Stimulated activated CD4-positive, alpha-beta T cell treated with anti-CD3 and anti-CD28 coated beads, Interleukin-1b, Interleukin-23, amount 100 ng/mL, for 1 hour (primary cell): ENCODE measurements around the gene MAML1.

ENCODE experiments used
- DNase-seq, 2 donors: peaks; one replicate each; pipeline ENCODE4 v3.0.0-alpha.2; 2020; ENCODE audit warnings: low read depth in 2 of 2

Gene MAML1

DNA sequence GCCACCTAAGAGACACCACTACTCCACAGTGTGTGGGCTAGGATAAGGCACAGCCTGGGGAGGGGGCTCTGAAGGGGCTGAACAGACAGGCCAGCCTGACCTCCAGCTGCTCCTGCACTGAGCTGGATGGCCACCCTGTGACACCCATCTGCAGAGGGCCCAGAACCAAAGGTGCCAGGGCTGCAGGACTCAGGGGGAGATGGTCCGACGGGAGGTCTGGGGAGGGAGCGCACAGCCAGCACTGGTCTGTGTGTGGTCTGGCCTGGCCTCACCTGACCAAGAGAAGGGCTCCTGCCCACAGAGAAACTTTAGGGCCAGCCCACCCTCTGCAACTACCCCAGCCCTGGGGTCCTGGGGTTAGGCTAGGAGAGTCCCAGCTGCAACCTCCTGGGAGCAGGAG lies 62.0 kb downstream of the MAML1 start:
- DNase-seq, result no peak

DNA sequence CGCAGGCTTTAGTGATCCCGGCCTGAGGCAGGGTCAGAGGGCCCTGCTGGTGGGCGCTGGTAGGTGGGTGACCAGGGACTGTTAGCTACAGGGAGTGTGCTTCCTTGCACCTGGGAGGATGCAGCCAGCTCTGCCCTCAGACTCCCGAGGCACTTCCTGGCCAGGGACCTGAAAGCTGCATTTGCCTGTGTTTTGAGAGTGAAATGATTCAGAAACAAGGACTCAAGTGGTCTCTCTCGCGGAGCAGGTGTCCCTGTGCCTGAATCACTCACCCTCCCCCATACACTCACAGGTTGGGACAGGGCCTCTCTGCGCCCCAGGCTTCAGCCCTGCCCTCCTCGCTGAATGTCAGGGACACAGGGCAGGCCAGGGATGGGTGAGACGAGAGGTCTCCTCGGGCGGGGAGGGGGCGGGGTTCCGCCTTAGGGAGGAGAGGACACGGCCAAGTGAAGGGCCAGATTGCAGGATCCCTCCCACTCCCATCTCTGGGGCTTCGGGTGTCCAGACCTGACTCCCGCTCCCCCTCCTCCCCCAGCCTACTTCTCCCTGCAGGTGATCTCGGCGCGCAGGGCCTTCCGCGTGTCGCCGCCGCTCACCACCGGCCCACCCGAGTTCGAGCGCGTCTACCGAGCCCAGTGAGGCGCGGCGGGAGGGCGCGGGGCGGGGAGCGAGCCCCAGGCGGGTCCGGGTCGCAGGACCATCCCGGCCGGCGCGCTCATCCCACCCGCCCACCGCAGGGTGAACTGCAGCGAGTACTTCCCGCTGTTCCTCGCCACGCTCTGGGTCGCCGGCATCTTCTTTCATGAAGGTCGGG lies 62.6 kb downstream of the MAML1 start:
- no peak for DNase-seq

DNA sequence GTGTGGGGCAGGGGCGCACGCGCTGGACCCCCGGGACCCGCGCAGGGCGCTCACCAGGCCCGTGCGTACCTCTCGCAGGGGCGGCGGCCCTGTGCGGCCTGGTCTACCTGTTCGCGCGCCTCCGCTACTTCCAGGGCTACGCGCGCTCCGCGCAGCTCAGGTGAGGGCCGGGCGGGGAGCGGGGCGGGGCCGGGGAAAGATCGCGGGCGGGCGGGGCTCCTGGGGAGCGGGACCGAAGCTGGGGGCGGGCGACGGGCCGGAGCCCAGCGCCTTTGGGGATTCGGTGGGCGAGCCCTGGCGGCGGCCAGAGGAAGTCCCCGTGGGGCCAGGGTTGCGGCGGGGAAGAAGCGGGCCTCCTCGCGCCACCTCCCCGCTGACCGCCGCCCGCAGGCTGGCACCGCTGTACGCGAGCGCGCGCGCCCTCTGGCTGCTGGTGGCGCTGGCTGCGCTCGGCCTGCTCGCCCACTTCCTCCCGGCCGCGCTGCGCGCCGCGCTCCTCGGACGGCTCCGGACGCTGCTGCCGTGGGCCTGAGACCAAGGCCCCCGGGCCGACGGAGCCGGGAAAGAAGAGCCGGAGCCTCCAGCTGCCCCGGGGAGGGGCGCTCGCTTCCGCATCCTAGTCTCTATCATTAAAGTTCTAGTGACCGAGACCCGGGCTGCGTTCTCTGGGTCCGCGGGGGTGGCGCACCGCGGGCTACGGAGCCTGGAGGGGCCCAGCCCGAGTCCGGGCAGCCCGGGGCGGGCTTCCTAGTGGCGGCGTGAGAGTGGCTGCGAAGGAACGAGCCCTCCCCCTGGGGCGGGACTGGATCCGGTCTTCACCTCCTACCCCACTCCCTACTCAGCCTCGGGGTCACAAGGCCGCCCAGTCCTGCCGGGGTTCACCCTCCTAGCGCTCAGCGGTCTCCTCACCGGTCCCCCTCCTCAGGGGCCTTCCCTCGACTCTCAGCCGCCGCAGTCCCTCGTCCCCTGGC lies 63.5 kb downstream of the MAML1 start:
- DNase-seq, result peak in 1 of 2 donors; percentile 44

DNA sequence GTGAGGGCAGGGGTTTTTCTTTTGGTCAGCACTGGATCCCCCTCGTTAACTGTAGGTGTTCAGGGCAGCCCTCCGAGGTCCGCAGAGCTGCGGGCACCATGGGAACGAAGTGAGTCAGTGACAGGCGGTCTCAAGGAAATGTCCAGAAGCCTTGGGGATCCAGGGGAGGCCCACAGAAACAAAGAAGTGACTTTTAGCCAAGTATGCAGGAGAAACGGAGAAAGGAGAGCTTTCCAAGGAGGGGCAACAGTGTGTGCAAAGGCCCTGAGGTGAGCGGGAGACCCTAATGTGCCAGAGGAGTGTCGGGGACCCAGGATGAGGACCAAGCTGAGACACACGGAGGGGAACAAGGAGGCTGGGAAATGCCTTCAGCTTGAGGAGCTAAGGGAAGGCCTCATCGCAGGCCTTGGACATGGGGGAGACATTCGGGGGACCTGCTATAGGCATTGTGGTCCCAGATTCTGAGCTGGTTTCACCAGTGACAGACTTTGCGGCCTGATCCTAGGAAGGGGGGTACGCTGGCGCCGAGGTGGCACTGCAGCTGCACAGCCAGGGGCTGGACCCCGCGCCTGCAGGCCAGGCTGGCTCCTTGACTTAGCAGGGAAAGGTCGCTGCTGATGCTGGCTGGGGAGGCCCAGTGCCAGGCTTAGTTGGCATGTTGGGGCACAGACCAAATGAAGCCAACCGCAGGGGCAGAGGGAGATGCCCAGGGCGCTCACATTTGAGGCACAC lies 64.4 kb downstream of the MAML1 start:
- no peak for DNase-seq

GRCh38 chr5:179797741-179798140 lies 65.1 kb downstream of the MAML1 start:
- DNase-seq, result no peak

- DNase-seq, result no peak
Measured at GRCh38 chr5:179798144-179798770, 65.6 kb downstream of the MAML1 start.

- no peak for DNase-seq
Measured at GRCh38 chr5:179798771-179799643, 66.4 kb downstream of the MAML1 start.

DNA sequence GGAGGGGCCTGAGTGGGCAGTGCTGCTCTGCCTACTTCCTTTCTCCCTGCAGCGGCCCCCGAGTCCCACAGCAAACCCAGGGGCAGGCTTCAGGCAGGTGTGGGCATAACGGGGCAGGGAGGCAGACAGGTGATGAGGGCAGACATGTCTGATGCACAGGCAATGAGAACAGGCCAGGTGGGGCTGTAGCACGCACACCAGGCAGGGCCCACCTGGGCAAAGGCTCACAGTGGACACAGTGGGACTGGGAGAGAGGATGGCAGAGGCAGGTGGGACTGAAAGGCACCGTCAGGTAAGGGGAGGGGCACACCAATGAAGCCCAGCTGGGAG lies 67.0 kb downstream of the MAML1 start:
- DNase-seq, result no peak

GRCh38 chr5:179800071-179800695 lies 67.6 kb downstream of the MAML1 start:
- no peak for DNase-seq

- DNase-seq, result no peak
Measured at GRCh38 chr5:179800696-179801201, 68.1 kb downstream of the MAML1 start.

GRCh38 chr5:179801304-179802206 lies 68.9 kb downstream of the MAML1 start:
- DNase-seq, result peak; percentile 73 to 83

- DNase-seq, result no peak
Measured at GRCh38 chr5:179802207-179802883, 69.7 kb downstream of the MAML1 start.

GRCh38 chr5:179802950-179803562 lies 70.4 kb downstream of the MAML1 start:
- no peak for DNase-seq

DNA sequence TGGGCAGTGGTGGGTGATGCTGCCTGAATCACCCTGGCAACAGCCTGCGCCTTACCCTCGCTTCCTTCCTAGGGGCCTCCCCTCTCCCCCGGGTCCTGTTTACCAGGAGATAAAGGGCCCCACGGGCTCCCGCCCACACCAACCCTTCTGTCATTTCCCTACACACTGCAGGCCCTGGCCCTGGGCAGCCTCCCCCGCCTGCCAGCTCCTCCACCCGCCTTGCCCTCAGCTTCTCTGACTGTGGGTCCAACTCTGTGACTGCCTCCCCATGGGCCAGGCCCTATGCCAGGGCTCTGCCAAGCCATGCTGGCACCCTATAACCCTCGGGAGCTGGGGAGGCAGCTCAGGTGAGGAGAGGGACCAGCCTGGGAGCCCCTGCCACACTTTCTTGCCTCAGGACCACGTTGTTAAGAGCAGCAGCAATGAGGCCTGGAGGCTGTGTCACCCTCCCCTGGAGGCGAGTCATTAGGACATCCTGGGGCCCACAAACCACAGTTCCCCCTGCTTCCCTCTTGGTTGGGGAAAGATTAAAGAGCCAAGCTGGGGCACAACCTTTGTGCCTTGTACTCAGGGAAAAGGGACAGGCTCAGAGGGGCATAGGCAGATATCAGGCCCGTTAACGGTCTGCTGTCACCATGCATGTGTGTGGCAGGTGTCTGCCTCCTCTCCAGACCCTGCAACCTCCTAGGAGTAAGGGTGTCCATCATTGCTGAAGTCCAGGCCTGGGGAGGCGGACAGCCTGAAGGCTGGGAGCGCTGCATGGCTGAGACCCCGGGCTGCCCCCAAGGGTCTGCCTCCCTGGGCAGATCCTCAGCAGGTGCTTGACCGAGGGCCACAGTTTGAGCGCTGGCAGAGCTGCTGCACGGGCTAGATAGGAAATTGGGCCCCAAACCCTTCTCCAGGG lies 71.3 kb downstream of the MAML1 start:
- no peak for DNase-seq

- no peak for DNase-seq
Measured at GRCh38 chr5:179804555-179804947, 71.9 kb downstream of the MAML1 start.

- no peak for DNase-seq
Measured at GRCh38 chr5:179805070-179805528, 72.5 kb downstream of the MAML1 start.
